ENCODE results near the gene GRK3.

The GRK3 gene

DNA sequence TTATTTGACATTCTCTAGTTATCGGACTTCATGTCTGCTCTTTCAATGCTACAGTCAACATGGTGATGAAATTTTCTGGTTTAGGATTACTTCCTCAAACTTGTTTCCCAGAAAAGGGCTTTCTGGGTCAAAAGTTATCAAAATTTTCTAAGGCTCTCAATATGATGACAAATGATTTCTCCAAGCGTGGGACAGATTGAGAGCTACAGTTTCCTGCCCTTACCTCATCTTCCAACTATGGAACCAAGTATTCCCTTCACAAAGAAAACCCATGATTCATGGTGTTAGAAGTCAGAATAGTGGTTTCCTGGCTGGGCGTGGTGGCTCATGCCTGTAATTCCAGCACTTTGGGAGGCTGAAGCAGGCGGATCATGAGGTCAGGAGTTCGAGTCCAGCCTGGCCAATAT is 195.4 kb downstream of the GRK3 start:
- DNase-seq (ENCODE audit: low read depth in 2 of 2): peak; percentile 46 to 50

DNA sequence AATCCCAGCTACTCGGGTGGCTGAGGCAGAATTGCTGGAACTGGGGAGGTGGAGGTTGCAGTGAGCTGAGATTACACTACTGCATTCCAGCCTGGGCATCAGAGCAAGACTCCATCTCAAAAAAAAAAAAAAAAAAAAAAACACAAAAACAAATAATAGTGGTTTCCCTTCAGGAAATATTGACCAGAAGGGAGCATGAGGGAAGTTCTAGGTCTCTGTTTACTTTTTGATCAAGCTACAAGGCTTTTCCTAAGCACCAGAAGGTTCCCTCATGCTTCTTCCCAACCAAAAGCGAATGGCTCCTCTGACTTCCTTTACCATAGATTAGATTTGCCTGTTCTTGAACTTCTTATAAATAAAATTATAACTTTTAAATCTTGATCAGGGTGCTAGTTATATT is 195.8 kb downstream of the GRK3 start:
- no peak for DNase-seq (ENCODE audit: low read depth in 2 of 2)

DNA sequence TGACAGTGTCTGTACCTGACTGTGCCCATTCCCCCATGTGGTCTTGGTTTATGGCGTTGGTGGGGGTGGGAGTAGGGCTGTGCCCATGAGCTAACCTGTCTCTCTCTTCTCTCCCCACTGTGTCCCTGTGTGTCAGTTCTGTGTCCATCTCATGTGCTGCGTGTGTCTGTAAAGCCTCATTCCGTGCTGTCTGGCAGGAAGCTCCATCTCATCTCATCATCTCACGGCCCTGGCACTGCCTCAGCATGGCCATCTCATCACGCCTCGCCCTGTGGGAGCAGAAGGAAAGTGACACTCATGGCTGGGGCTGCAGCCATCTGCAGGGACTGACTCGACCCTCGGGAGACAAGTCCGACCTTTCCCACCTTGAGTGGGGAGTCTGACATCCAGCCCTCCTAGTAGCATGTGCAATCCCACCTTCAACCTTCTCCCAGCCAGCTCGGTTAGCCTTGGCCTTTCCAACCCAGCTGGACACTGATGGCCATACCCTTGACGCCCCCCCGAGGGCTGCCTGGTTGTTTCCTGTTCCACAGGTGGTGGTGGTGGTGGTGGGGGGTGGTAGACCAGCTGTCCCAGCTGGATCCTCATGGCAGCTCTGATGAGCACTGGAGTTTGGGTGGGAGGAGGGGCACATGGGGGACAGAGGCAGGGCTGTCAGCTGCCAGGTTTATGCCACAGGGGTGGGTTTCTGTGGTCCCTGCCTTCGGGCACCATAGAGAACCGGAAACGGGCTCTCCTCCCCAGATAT is 196.5 kb downstream of the GRK3 start:
- DNase-seq (ENCODE audit: low read depth in 2 of 2): no peak

DNA sequence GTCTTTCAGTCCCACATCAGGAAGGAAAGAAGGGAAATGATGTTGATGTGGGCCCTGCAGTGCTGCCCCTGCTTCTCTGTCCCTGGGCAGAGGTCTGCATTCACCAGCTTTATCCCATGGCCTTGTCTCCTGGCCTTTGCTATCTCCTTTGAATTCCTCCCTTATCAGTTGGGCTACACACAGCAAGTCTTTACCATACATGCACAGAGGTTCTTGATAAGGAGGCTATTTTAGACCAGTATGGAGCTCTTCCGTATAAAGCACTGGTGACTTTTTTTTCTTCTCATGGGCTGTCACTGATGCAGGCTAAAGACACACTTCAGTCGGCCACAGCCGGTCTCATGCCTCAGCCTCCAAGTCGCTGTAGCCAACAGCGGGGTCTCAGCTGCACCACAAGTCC is 197.7 kb downstream of the GRK3 start:
- DNase-seq (ENCODE audit: low read depth in 2 of 2): no peak

DNA sequence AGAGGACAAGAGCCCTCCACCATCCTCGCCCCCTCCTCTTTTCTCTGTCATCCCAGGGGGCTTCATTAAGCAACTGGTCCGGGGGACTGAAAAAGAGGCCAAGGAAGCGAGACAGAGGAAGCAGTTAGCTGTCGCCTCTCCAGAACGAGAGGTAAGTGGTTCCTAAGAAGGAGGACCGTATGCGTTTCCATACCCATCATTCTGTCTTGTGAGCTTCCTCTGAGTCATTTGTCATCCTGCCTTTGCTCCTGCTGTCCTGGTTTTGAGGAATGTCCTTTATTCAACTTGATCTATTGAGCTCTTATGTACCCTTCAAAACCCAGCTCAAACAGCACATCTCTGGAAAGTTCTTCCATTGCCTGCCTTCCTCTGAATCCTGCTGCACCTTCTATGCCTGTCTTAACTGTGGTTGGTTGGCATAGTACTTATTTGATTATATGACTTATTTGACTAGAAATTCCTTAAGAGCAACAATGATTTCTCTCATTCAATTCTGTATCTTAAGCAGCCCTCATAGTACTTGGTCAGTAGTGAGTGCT is 198.8 kb downstream of the GRK3 start:
- no peak for DNase-seq (ENCODE audit: low read depth in 2 of 2)

DNA sequence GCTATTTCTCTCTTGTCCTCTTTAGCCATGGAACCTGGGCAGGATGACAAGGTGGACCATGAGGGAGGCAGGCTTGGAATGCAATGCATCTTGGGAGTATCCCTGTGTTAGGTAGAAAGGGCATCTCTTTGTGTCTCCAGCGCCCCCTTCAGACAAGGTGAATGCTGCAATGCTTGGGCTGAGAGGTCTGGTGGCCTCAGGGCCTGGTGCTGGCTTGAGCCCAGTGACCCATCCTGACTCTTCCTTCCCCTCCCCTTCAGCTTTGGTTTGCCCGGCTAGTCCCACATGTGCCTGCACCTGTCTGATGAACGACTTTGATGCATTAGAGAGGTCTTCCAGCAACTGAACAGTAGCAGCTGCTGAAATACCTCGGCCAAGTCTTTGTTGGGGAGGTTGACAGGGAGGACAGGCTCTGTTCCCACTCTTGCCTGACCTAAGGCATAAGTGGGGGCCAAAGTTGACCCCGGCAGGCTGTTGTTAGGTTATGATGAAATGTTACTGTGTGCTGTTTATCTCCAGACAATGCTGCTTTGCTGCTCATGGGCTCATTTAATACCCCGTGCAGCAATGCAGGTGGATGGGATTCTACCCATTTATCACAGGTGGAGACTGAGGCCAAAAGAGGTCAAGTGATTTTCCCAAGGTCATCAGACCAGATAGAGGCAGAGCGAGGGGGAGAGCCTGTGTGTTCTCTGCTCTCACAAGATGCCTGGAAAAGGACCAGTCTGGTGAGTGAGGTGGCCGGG is 200.0 kb downstream of the GRK3 start:
- no peak for DNase-seq (ENCODE audit: low read depth in 2 of 2)

DNA sequence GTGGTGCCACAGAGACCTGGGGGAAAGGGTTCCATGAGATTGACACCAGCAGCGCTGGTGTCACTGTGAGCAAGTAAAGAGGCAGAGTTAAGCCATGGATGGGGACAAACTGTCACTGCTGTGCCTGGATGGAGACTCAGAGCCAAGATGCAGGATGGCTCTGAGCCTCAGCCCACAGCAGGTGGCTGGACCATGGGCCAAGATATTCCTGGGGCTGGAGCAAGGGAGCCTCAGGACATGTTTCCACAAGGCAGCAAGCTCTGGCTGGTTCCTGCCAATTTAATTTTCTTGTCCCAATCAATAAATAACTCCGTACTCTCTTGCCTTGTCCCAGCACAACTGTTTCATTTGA is 200.5 kb downstream of the GRK3 start:
- no peak for DNase-seq (ENCODE audit: low read depth in 2 of 2)

DNA sequence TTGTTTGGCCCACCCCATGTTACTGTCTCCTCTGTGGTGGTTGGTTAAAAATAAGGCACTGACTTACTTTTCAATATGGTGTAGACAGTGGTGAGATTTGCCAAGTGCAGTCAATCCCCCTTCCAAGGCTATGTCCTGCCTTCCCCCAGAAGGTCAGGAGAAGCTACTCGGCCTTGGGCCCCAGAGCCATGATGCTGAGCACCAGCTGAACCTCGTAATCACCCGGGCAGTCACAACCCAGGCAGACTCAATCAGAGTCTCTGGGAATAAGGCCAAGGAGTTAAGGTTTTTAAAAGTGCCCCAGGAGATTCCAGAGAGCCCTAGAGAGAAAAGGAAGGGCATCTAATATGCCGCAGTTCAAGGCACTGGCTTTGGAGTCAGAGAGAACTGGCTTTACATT is 201.3 kb downstream of the GRK3 start:
- DNase-seq (ENCODE audit: low read depth in 2 of 2): no peak

DNA sequence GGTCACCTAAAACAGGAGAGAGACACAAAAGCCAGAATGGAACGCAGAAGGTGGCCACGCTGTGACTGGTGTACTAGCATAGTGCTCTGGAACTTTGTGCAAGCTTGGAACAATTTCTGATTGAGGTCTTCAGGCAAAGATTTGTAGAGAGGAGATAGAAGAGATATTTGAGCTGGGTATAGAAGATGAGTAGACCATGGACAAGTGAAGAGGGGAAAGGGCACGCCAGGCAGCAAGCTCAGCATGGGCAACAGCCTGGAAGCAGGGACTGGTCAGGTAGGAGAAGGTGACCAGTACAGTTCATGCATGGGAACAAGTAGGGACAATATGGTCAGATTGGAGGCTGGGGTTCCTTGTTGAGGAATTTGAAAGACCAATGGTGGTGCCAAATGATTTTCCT is 201.9 kb downstream of the GRK3 start:
- DNase-seq (ENCODE audit: low read depth in 2 of 2): no peak

DNA sequence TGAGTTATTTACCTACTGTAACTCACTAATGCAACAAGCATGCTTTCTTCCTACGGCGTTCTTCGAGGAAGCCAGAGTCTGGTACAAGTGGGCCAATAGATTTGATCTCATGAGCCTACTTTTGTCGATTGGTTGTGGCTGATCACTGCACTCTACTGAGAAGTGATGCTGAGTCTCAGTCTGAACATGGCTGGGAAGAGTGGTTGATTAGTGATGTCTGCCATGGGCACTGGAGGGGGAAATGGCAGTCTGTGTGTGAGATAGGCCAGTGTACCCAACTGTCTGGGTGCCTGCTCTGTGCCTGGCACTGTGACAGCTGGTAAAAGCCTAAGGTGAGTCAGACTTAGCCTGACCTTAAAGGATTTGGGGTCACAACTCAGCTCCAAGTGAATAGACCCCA is 205.9 kb downstream of the GRK3 start:
- no peak for DNase-seq (ENCODE audit: low read depth in 2 of 2)

DNA sequence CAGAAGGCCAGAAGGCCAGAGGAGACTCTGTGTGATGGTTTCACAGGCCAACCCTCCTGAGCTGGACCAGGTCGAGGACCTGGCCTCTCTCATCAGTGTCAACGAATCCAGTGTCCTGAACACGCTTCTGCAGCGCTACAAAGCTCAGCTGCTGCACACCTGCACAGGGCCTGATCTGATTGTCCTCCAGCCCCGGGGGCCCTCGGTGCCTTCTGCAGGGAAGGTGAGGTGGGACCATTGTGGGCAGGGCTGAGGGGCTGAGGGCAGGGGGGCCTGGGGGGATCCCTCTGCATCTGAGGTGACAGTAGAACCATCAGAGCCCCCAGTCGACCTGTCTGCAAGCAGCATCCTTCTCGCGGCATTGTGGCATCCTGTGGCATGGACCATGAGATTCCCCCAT is 207.8 kb downstream of the GRK3 start:
- no peak for DNase-seq (ENCODE audit: low read depth in 2 of 2)

DNA sequence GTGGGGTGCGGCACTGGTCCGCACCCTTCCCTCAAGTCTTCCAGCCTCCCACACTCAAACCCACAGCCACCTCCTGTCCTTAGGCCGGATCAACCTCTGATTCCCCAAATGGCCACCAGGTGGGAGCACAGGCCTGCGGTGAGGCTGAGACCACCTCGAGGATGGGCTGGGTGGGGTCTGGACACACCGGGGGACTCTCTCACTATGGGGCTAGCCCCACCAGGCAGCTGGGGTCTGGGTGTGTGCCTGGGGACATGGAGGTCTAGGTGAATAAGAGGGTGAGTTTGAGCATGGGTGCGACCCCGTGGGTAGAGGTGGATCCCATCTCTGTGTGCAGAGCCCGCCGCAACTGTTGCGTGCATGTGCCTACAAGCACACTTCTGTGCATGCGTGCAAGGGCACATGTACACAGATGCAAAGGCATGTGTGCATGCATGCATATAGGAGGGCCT is 210.1 kb downstream of the GRK3 start:
- no peak for DNase-seq (ENCODE audit: low read depth in 2 of 2)

DNA sequence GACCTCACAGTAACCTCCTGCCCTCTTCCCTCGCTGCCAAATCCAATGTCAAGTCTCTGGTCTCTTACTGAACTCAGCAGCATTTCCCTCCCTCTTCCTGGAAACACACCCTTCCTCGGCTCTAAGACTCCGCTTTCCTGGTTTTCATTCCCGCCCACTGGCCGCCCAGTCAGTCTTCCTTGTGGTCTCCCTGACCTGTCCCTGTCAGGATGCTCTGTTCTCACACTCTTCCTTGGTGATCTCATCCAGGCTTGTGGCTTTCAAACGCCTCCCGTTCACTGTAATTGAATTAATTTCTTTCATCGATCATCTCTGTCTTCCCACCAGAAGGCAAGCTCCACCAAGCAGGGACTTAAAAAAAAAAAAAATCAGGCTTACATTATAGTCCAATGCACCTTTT is 211.1 kb downstream of the GRK3 start:
- DNase-seq (ENCODE audit: low read depth in 2 of 2): no peak

DNA sequence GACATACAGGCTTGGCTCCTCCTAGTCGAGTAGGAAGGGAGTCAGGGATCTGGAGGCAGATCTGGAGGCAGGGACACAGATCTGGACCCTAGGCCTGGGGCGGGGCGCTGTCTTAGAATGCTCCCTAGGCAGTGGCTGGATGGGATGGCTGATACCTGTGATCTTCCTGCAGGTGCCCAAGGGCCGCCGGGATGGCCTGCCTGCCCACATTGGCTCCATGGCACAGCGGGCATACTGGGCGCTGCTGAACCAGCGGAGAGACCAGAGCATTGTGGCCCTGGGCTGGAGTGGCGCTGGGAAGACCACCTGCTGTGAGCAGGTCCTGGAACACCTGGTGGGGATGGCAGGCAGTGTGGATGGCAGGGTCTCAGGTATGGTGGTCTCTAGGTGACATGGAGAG is 212.9 kb downstream of the GRK3 start:
- DNase-seq (ENCODE audit: low read depth in 2 of 2): no peak

DNA sequence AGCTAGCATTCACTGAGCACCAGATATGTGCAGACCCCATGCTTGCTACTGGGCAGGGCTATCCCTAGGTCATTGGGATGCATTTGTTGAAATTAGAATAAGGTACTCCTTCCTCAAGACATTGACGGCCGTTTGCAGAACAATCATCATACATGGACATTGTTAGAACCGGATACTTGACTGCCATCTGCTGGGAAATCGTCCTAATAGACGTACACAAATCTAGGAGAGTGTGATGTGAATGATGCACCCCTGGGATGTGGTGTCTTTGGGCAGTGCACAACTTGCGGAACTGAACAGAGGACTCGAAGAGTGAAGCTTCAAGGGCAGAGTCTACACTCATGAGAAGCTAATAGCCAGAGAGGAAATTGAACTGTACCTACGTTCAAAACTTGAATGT is 213.4 kb downstream of the GRK3 start:
- no peak for DNase-seq (ENCODE audit: low read depth in 2 of 2)

Data from fibroblast of skin of left biceps (primary cell).